ENCODE results near the gene CNGB1. TPM values are rescaled to one million over a fixed set of nuclear protein-coding genes. Genes with fewer than 3 reads are reported as not detected.
"Not testable (repeated sequence)": the region's sequence is repeated elsewhere in the genome, so short reads cannot be mapped to it uniquely, and the experiment has no call there.

The CNGB1 gene
- total RNA-seq, 3 donors from 2014 or later (not counting 1 experiment from before 2014, with no cell fraction given), result not detected

DNA sequence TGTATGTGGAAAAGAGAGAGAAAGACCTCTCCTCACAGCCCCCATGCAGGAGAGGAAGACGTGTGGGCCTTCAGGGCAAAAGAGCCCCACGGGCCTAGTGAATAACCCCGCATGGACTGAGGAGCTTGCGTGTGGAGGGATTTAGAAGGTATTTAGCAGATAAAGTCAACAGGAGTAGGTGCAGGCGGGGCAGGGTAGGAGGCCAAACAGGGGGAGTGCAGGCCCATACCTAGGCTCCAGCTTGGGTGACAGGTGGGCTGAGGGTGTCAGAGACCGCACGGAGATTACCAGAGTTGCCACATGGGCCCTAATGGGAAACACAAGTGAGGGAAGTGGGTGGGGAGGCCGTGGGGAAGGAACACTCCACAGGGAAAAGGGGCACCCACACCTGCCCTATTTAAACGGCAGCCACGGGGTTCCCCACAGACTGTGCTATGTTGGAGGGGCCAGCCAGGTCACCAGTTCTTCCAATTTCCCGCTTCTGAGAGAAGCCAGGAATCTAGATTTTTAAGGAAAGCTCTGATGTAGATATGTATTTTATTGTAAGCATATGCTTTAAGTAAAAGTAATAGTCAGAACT lies 8.2 kb upstream of the CNGB1 start:
- H3K27me3 Mint-ChIP-seq (ENCODE audit: low read depth in 2 of 2), result no peaks in the 10 kb centered on the region
- 85% methylated on average over 11 of the region's 11 CpGs for WGBS (ENCODE audit: insufficient coverage)
- H3K9me3 ChIP-seq (ENCODE audit: control insufficient read depth, insufficient read depth, low read length), result no peaks in the 10 kb centered on the region
- H3K36me3 Mint-ChIP-seq, result no peaks in the 10 kb centered on the region
- no peak overlapping the region for H3K4me3 Mint-ChIP-seq
- H3K4me1 ChIP-seq (ENCODE audit: control insufficient read depth, insufficient read depth, low read length), result peaks cover 2% of the 10 kb centered on the region
- no peaks in the 10 kb centered on the region for H3K36me3 ChIP-seq (ENCODE audit: control insufficient read depth, insufficient read depth, low read length)
- H3K4me1 Mint-ChIP-seq, result no peaks in the 10 kb centered on the region
- H3K27ac ChIP-seq (ENCODE audit: low read length), result no peak overlapping the region
- ATAC-seq, result no peak
- no peak overlapping the region for H3K4me3 ChIP-seq (ENCODE audit: low read length)
- DNase-seq, result no peak
- no peak overlapping the region for H3K27ac Mint-ChIP-seq
- intact Hi-C loops (cut with micrococcal nuclease), result no loop called here
- no peaks in the 10 kb centered on the region for H3K27me3 ChIP-seq (ENCODE audit: control insufficient read depth, insufficient read depth, low read length)
- TF ChIP-seq, protein P1, sequence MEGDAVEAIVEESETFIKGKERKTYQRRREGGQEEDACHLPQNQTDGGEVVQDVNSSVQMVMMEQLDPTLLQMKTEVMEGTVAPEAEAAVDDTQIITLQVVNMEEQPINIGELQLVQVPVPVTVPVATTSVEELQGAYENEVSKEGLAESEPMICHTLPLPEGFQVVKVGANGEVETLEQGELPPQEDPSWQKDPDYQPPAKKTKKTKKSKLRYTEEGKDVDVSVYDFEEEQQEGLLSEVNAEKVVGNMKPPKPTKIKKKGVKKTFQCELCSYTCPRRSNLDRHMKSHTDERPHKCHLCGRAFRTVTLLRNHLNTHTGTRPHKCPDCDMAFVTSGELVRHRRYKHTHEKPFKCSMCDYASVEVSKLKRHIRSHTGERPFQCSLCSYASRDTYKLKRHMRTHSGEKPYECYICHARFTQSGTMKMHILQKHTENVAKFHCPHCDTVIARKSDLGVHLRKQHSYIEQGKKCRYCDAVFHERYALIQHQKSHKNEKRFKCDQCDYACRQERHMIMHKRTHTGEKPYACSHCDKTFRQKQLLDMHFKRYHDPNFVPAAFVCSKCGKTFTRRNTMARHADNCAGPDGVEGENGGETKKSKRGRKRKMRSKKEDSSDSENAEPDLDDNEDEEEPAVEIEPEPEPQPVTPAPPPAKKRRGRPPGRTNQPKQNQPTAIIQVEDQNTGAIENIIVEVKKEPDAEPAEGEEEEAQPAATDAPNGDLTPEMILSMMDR (IDR thresholded peaks at IDR 0.05), result no peak
- no peaks in the 10 kb centered on the region for H3K9me3 Mint-ChIP-seq

DNA sequence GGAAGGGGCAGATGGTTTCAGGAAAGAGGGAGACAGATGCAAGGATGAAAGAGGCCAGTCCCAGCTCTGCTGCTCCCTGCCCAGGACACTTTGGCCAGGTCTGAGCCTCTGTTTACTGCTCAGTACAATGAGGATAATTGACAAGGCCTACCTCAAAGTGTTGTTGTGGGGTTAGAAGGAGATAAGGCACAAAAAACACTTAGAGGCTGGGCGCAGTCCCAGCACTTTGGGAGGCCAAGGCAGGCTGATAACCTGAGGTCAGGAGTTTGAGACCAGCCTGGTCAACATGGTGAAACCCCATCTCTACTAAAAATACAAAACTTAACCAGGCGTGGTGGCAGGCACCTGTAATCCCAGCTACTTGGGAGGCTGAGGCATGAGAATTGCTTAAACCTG lies 7.1 kb upstream of the CNGB1 start:
- H3K27me3 Mint-ChIP-seq (ENCODE audit: low read depth in 2 of 2); H3K4me3 Mint-ChIP-seq; H3K4me1 Mint-ChIP-seq; H3K27ac ChIP-seq (ENCODE audit: low read length); H3K4me1 ChIP-seq (ENCODE audit: control insufficient read depth, insufficient read depth, low read length); H3K27me3 ChIP-seq (ENCODE audit: control insufficient read depth, insufficient read depth, low read length); intact Hi-C loops (cut with micrococcal nuclease); DNase-seq; H3K9me3 ChIP-seq (ENCODE audit: control insufficient read depth, insufficient read depth, low read length); H3K36me3 ChIP-seq (ENCODE audit: control insufficient read depth, insufficient read depth, low read length); H3K36me3 Mint-ChIP-seq; H3K27ac Mint-ChIP-seq; H3K4me3 ChIP-seq (ENCODE audit: low read length); H3K9me3 Mint-ChIP-seq; ATAC-seq: not testable (repeated sequence)
- WGBS (ENCODE audit: insufficient coverage), result 92% methylated on average over 2 of the region's 2 CpGs

DNA sequence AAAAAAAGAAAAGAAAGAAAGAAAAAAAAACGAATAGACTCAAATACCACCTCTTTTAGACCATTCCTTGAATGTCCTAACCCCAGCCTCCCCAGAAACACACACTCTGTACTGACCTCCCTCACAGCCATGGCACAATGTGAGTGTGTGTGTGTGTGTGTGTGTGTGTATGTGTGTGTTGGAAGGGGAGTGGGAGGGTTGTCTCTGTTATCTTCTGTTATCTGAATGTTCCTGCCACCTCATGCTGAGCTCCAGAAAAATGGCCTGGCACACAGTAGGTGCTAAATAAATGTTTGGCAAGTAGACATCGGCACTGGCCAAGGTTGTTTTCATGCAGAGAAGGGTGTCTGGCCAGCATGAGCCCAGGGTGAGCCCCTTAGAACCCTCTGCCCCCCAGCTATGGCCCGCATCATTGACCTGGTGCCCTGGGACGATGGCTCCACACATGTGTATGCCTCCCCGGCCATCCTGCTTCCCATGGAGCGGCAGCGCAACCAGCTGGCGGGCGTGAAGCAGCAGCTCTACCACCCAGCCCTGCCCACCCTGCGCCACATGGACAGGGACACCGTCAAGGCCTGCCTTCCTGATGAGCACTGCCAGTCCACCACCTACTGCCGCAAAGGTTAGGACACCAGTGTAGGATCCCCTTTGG lies 6.6 kb upstream of the CNGB1 start:
- Mint-ChIP-seq H3K9me3 (no peaks in the 10 kb centered on the region), H3K4me3 (no peak overlapping the region), H3K27ac (no peak overlapping the region), H3K27me3 (ENCODE audit: low read depth in 2 of 2) (no peaks in the 10 kb centered on the region), H3K4me1 (peaks cover under 1 to 2% of the 10 kb centered on the region in 2 donors), H3K36me3 (no peaks in the 10 kb centered on the region)
- intact Hi-C loops (cut with micrococcal nuclease), result no loop called here
- H3K27ac ChIP-seq (ENCODE audit: low read length), result no peak overlapping the region
- ATAC-seq (no peak), DNase-seq (no peak)
- no peaks in the 10 kb centered on the region for H3K9me3 ChIP-seq (ENCODE audit: control insufficient read depth, insufficient read depth, low read length)
- H3K36me3 ChIP-seq (ENCODE audit: control insufficient read depth, insufficient read depth, low read length), result no peaks in the 10 kb centered on the region
- TF ChIP-seq, protein P1 (IDR thresholded peaks at IDR 0.05), result no peak
- 93% methylated on average over 11 of the region's 12 CpGs for WGBS (ENCODE audit: insufficient coverage)
- no peak overlapping the region for H3K4me3 ChIP-seq (ENCODE audit: low read length)
- H3K4me1 ChIP-seq (ENCODE audit: control insufficient read depth, insufficient read depth, low read length), result no peaks in the 10 kb centered on the region
- H3K27me3 ChIP-seq (ENCODE audit: control insufficient read depth, insufficient read depth, low read length), result no peaks in the 10 kb centered on the region

DNA sequence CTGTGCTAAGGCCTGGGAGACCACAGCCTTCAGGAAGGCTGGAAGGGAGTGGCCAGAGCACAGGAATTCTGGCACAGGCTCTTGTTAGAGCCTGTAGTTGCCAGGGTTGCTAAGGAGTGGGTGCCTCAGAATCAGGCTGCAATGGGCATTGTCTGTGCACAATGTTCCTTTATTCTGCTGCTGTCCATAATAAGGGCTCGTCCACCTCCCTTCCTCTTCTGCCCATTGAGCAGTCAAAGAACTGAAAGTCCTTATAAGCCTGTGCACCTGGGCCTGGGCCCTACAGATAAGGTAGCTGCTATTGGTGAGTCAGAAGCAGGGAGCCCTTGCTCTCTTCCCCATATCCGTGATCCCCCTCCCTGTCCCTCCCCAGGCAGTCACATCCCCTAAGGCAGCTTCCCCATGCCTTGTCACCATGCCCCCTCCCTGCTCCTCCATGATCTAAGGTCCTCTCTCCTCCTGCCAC lies 5.4 kb upstream of the CNGB1 start:
- H3K4me1 Mint-ChIP-seq, result peaks cover 8 to 10% of the 10 kb centered on the region in 2 donors
- no peaks in the 10 kb centered on the region for H3K27me3 Mint-ChIP-seq (ENCODE audit: low read depth in 2 of 2)
- Histone ChIP-seq H3K36me3 (ENCODE audit: control insufficient read depth, insufficient read depth, low read length) (no peaks in the 10 kb centered on the region), H3K27me3 (ENCODE audit: control insufficient read depth, insufficient read depth, low read length) (no peaks in the 10 kb centered on the region), H3K9me3 (ENCODE audit: control insufficient read depth, insufficient read depth, low read length) (no peaks in the 10 kb centered on the region), H3K4me1 (ENCODE audit: control insufficient read depth, insufficient read depth, low read length) (no peaks in the 10 kb centered on the region), H3K27ac (ENCODE audit: low read length) (no peak overlapping the region), H3K4me3 (ENCODE audit: low read length) (no peak overlapping the region)
- no peak overlapping the region for H3K27ac Mint-ChIP-seq
- intact Hi-C loops (cut with micrococcal nuclease), result no loop called here
- no peak overlapping the region for H3K4me3 Mint-ChIP-seq
- DNase-seq (no peak), ATAC-seq (no peak)
- H3K36me3 Mint-ChIP-seq, result no peaks in the 10 kb centered on the region
- WGBS (ENCODE audit: insufficient coverage), result 88% methylated on average over 2 of the region's 2 CpGs
- TF ChIP-seq, protein P1 (IDR thresholded peaks at IDR 0.05), result no peak
- H3K9me3 Mint-ChIP-seq, result no peaks in the 10 kb centered on the region

Data from natural killer cell (primary cell).